ENCODE measurements around the gene PI16.

The PI16 gene, protein sequence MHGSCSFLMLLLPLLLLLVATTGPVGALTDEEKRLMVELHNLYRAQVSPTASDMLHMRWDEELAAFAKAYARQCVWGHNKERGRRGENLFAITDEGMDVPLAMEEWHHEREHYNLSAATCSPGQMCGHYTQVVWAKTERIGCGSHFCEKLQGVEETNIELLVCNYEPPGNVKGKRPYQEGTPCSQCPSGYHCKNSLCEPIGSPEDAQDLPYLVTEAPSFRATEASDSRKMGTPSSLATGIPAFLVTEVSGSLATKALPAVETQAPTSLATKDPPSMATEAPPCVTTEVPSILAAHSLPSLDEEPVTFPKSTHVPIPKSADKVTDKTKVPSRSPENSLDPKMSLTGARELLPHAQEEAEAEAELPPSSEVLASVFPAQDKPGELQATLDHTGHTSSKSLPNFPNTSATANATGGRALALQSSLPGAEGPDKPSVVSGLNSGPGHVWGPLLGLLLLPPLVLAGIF

GRCh38 chr6:36954262-36954931 is at the start of gene PI16:
PI16 (plus strand) TSS chr6:36954738; CDS start chr6:36954761, 23 bp downstream.
- DNase-seq: no peak

DNA sequence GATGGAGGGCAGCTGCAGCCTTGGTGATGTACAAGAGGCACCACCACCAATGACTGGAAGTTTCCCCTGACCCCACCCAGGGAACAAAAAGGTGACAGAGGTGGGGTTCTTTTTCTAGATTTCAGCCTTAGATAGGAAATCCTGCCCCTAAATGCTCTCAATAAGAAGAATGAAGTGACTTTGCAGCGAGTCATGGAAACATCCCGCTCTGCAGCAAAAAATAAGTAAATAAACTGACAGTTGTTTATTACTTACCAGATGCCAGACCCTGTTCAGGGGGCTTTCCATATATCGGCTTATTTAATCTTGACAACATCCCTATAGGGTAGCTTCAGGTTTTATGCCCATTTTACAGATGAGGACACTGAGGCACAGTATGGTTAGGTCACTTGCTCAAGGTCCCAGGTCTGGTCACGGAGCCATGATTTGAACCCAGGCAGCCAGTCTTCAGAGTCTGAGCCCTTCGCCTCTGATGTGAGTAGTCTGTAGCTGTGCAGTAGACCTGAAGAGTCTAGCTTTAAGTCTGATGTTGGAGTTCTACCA is 49.6 kb upstream of the PI16 start:
- no peak for DNase-seq

GRCh38 chr6:36906539-36907325 is 47.8 kb upstream of the PI16 start:
- DNase-seq: no peak

GRCh38 chr6:36907781-36908180 is 46.8 kb upstream of the PI16 start:
- no peak for DNase-seq

DNA sequence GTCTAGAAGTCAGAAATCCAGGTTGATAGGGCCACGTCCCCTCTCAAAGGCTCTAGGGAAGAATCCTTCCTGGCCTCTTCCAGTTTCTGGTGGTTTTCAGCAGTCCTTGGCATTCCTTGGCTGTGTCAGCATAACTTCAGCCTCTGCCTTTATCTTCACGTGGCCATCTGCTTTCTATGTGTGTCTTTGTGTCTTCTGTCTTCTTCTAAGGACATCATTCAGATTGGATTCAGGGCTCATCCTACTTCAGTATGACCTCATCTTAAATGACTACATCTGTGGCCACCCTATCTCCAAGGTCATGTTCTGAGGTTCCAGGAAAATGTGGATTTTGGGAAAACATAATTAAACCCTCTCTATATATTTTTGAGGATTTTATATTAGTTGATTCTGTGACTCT is 45.8 kb upstream of the PI16 start:
- DNase-seq: no peak

DNA sequence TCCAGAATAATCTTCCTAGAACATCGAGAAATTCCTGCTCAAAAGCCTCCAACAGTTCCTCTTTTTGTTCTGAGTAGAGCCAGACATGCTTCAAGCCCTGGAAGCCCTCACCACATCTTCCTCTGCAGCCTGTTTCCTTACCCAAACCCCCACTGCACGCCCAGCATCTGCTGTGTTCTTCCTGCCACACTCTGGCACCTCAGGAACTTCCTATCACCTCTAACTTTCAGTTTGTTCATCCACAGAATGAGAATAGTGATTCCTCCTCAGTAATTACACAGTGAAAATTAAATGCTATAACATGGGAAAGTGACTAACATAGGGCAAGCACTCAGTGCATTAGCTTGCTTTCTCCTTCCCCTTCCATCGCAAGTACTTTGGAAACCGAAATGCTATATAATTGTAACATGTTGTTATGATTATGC is 42.5 kb upstream of the PI16 start:
- DNase-seq: no peak

GRCh38 chr6:36912586-36912985 is 42.0 kb upstream of the PI16 start:
- DNase-seq: no peak

DNA sequence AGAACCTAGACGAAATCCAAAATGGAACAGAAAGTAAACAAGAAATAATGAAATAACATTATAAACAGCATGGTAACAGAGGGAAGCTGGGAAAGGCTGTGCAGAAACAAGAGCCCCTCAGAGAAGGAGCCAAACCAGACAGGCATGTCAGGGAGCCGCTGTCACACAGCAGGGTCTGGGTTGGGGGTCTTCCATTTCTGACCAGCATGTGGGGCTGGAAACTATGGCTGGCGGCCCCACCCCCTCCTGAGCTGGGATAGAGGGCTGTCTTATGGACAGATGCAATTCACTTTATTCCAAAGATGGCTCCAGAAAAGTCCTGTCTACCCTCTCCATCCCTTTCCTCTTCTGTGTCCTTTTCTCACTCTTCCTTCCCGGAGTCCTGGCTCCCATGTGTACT is 41.5 kb upstream of the PI16 start:
- no peak for DNase-seq

DNA sequence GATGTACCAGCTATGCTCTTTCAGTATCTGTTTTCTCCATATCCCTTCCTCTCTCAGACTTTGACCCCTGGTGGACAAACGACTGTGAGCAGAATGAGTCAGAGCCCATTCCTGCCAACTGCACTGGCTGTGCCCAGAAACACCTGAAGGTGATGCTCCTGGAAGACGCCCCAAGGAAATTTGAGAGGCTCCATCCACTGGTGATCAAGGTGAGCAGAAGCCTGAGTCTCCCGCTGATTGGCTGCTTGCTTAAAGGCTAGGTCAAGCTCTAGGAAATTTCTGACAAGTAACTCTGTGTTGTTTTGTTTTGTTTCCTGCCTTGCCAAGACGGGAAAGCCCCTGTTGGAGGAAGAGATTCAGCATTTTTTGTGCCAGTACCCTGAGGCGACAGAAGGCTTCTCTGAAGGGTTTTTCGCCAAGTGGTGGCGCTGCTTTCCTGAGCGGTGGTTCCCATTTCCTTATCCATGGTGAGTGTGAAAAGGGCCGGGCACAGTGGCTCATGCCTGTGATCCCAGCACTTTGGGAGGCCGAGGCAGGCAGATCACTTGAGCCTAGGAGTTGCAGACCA is 40.2 kb upstream of the PI16 start:
- DNase-seq: no peak

GRCh38 chr6:36915599-36915998 is 38.9 kb upstream of the PI16 start:
- no peak for DNase-seq

DNA sequence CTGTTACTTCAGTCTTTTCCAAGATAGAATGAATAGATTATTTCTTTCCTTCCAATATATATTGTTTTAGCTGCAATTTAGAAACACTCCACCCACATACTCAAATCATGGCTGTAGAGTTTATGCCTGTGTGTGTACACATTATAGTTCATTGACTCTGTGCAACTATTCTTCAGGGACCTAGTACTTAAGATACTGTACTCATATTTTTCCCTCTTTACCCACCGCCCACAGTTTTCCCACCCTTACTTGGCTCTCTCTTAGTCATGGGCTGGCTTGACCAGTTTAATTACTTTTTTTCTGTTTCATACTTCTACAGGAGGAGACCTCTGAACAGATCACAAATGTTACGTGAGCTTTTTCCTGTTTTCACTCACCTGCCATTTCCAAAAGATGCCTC is 38.4 kb upstream of the PI16 start:
- DNase-seq: no peak

DNA sequence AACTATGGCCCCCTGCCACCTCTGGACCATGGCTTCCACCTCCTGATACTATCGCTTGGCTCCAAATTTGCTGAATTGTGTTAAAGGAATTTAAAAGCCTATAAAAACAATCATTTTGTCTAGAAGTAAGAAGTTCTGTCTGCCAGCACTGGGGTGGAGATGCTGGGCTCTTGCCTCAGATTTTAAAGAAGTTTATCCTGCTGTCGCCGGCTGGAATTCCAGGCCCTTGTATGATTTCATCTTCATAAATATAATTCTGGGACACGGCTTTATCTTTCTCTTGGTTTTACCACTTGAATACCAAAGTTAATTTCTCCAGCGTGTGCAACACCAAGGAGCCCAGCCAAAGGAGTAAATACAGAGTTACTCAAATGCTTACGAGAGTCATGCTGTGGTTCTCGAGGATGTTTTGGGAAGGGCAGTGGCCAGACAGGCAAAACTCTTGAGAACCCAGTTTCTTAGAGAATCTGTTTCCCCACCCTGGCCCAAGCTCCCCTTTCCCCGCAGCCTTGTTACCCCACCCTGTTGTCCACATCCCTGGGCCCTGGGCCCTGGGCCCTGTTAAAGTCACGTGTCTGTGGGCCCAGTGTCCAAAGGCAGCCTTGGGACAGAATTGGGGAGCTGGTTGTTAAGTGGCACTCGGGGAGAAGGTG is 36.9 kb upstream of the PI16 start:
- no peak for DNase-seq

- DNase-seq: no peak
Measured at GRCh38 chr6:36920049-36920448, 34.5 kb upstream of the PI16 start.

DNA sequence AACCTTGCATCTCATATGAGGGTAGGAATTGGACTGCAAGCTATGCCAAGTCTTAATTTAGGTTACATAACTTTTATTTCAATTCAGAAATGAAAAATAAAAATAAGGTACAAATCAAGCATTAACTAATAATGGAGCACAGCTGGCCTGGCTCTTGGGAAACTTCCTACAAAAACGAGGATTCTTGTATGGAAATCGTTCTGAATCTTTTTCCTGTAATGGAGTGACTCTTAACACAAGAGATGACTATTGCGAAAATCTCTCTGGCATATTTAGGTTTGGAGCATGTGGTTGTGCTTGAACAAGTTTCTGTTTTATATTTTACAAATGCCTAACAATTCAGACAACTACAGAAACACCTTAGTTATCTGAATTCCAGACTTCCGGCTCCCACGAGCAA is 34.0 kb upstream of the PI16 start:
- no peak for DNase-seq

GRCh38 chr6:36924131-36924530 is 30.4 kb upstream of the PI16 start:
- no peak for DNase-seq

GRCh38 chr6:36924778-36925374 is 29.7 kb upstream of the PI16 start:
- DNase-seq: no peak

DNA sequence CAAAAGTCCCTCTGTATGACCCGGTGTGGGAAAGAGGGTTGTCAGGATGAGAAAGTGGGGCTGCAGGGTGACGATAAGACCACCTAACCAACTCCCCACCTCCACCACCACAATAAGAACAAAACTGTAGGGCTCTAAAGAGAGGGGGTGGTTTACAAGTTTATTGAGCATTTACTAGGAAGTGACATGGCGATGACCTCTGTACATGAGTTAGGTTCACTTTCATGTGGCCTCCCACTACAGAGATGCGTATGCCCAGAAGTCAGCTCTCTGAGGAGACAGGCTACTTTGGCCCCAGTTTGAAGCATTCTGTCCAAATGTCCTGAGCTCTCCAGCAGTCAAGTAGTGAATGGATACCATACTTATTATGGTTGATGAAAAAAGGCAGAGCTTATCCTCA is 28.7 kb upstream of the PI16 start:
- no peak for DNase-seq

DNA sequence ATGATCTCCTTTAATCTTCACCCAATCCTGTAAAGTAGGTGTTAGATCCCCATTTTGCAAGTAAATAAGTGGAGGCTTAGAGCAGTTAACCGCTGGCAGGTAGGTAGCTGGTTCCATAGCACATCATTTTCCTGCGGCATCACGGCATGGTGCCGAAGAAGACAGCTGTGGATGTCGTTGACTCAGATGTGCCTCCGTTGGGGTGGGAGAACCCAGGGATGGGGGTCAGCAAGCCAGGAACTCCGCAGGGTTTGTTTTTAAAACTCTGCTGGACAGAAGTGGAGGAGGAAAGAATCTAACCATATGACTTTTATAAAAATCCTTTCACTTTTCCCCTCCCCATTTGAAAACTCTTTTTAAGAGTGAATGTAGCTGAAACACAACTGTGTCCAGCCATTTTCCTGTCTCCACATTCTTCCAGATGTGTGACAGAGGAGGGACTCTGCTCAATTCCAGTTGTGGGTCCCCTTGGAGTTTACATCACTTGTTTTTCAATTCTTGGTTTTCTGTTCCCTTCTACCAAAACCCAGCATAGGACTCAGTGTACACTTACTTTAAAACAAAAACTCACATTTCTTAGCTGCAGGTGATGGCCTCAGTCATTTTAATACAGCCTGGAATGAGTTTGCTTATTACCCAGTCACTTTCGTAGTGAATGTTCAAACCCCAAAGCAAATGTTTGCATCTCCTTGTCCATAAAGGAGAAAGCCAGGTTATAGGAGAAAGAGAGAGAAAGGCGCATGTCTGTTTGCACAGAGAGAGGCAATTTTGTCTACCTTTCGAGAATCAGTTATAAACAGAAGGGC is 27.6 kb upstream of the PI16 start:
- no peak for DNase-seq

DNA sequence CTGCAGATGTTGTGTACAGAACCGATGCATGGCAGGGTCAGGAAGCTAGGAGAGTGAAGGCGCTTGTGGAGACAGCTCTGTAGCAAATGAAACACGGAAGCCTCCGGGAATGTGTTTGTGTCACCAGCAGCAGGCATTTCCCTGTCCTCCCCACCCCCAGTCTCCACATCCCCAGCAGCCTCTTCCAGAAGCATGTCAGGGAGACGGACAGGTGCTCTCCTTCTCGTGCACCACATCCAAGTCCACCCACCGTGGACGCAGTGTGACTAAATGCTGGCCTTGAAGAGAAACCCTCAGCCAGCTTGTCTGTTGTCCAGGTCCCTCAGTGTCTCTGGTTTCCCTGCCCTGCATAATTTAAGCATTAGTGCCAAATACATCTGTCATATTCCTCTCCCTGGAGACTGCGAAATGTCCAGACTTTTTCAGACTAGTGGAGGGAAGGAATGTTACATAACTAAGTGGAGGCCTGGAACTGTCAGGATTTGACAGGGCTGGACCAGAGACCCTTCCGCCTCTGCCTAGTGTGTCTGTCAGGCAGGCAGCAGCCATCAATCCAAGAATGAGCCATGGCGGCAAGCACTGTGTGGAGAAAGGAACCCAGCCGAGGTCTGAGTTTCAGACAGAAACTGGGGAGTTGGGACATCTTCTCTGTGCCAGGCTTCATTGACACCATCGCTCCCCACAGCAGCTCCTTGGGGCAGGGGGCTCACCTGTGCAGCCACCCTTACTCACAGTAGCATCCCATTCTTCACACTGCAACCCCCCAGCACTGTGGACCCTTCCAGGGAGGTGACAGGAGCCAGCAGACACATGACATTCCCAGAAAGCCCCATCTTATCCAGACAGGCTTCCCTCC is 26.6 kb upstream of the PI16 start:
- DNase-seq: no peak

DNA sequence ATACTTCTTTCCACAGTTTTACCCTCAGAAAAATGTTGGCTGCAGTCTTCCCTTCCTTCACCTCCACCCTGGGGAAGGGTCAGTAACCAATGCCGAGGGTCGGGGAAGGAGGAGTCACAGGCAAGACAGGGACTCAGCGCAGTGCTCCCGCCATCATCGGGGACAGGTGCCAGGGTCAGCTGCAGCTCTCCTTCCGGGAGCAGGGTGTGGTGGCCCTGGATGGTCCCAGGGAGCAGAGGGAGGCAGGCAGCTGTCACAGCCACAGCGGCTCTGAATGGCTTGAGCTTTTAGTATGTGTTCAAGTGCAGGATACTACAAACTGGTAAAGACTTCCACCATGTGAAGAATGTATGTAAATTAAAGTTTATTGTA is 26.0 kb upstream of the PI16 start:
- no peak for DNase-seq
